DMS 273 (cell line): ENCODE data around the gene GPR139.

Experiments used
- DNase-seq: peaks from one replicate; lab custom pipeline; 2025; ENCODE audit not compliant: unreplicated experiment; lab: John Stamatoyannopoulos, UW

GPR139 gene

GRCh38 chr16:20056436-20056835, 17.3 kb downstream of the GPR139 start:
- DNase-seq: no peak

- DNase-seq: no peak
Measured at GRCh38 chr16:20053336-20053735, 20.4 kb downstream of the GPR139 start.

GRCh38 chr16:20051611-20052010, 22.1 kb downstream of the GPR139 start:
- no peak for DNase-seq

GRCh38 chr16:20051147-20051546, 22.5 kb downstream of the GPR139 start:
- no peak for DNase-seq

GRCh38 chr16:20049831-20050230, 23.9 kb downstream of the GPR139 start:
- no peak for DNase-seq

- no peak for DNase-seq
Measured at GRCh38 chr16:20045886-20046285, 27.8 kb downstream of the GPR139 start.

GRCh38 chr16:20042848-20043247, 30.8 kb downstream of the GPR139 start:
- DNase-seq: no peak

GRCh38 chr16:20041924-20042596, 31.6 kb downstream of the GPR139 start:
- no peak for DNase-seq

GRCh38 chr16:20040011-20040410, 33.7 kb downstream of the GPR139 start:
- no peak for DNase-seq

- DNase-seq: no peak
Measured at GRCh38 chr16:20029611-20030010, 44.1 kb downstream of the GPR139 start.

- no peak for DNase-seq
Measured at GRCh38 chr16:20026361-20027072, 47.2 kb downstream of the GPR139 start.

GRCh38 chr16:20023190-20023589, 50.5 kb downstream of the GPR139 start:
- DNase-seq: peak; percentile 18

- DNase-seq: no peak
Measured at GRCh38 chr16:20020976-20021375, 52.7 kb downstream of the GPR139 start.

- DNase-seq: no peak
Measured at GRCh38 chr16:20020083-20020482, 53.6 kb downstream of the GPR139 start.

- no peak for DNase-seq
Measured at GRCh38 chr16:20016234-20016633, 57.5 kb downstream of the GPR139 start.

- DNase-seq: no peak
Measured at GRCh38 chr16:20004931-20005330, 68.8 kb downstream of the GPR139 start.

- no peak for DNase-seq
Measured at GRCh38 chr16:20002936-20003335, 70.8 kb downstream of the GPR139 start.

GRCh38 chr16:20001856-20002707, 71.6 kb downstream of the GPR139 start:
- DNase-seq: no peak

GRCh38 chr16:19997734-19998133, 76.0 kb downstream of the GPR139 start:
- DNase-seq: no peak

- no peak for DNase-seq
Measured at GRCh38 chr16:19997264-19997663, 76.4 kb downstream of the GPR139 start.

GRCh38 chr16:19994466-19995170, 79.1 kb downstream of the GPR139 start:
- no peak for DNase-seq
